Neural crest cell (in vitro differentiated cells): Measurements from ENCODE around the gene EXOC3. TPM values are rescaled to one million over a fixed set of nuclear protein-coding genes. Genes with fewer than 3 reads are reported as not detected.
A peak's percentile ranks its signal among the peaks of the same experiment; 100 is the strongest.

Source experiments
- DNase-seq: peaks from one replicate; pipeline ENCODE4 v3.0.0; 2021; ENCODE audit warnings: low read depth, mixed read lengths, low spot score
- H3K27ac Mint-ChIP-seq: one replicate; pipeline ENCODE4 v1.8.0; 2021; ENCODE audit warnings: mild to moderate bottlenecking, mixed read lengths; ENCODE audit not compliant: unreplicated experiment
- H3K27me3 Mint-ChIP-seq: 2 replicates; pipeline ENCODE4 v1.8.0; 2021; ENCODE audit warnings: low read depth, mild to moderate bottlenecking, mixed read lengths
- H3K36me3 Mint-ChIP-seq: 2 replicates; pipeline ENCODE4 v1.8.0; 2021; ENCODE audit warnings: low read depth, mild to moderate bottlenecking, mixed read lengths
- H3K4me1 Mint-ChIP-seq: 2 replicates; pipeline ENCODE4 v1.8.0; 2021; ENCODE audit warnings: mixed read lengths
- H3K4me3 Mint-ChIP-seq: one replicate; pipeline ENCODE4 v1.8.0; 2021; ENCODE audit warnings: mild to moderate bottlenecking, mixed read lengths
- H3K9me3 Mint-ChIP-seq: 2 replicates; pipeline ENCODE4 v1.8.0; 2021; ENCODE audit warnings: mixed read lengths
- CTCF ChIP-seq: fragments of 200-600 bp; sonication (generic); conservative IDR thresholded peaks from 2 replicates; pipeline ENCODE4 v1.5.0; 2021; ENCODE audit warnings: antibody characterized with exemption, mild to moderate bottlenecking
- long read RNA-seq: library from polyadenylated mRNA; unstranded; transcript quantifications from one replicate; pipeline ENCODE4 v2.0.0, GENCODE V29; 2020
- total RNA-seq: library from RNA; stranded (reverse); gene quantifications from 2 replicates; pipeline ENCODE4 v1.2.1, GENCODE V29; 2021

The EXOC3 gene
- 56.0 and 61.3 TPM in 2 replicates for total RNA-seq
- long read RNA-seq, partial matches to known transcripts: 2 of 6 reads
- long read RNA-seq, other reads (novel, unspliced or antisense): 3 of 6 reads

DNA sequence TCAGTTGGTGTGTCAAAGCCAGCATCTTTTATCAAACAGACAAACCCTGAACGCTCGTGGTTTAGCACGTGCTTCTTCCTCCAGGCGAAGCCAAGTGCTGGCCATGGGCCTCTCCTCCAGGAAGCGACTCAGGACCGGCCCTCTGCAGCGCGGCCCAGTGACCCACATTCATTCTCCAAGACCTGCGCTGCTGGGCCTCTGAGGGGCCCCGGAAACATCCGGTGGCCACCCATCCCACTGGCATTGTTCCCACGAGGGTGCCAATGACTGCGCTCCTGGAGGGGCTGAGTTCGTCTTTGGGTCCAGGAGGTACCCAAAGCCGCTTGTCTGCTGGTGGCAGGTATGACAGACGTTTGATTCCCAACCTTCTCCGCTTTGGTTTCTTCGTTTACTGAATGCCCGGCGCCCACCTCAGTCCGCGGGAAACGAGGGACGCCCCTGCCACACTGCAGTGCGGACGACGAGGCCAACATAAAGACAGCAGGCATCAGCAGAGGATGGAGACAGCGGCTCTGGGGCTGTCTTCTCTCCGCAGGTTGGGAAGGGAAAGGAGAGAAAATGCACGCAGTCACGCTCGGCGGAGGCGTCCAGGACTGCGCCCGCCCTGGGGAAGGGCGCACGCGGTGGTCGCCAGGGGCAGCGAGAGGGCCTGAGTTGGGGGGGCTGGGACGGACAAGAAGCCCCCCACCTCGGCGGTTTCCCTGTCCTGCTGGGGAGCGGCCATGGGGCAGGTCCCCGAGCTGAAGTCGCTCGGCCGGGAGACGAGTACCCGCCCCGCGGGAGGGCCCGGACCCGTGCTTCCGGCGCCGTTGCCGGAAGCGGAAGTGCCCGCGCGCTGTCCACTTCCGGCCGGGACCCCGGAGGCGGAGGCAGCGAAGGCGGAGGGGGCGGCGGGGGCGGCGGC is at the start of gene EXOC3:
EXOC3 (plus strand) TSS at position 842 of the 904 bp plus-strand sequence. CDS start 3,030 bp downstream, outside the sequence.
- Mint-ChIP-seq H3K36me3 (peaks cover 4% of the 10 kb centered on the region), H3K27ac (peak within 1 kb of the TSS; percentile 95), H3K4me3 (peak within 1 kb of the TSS; percentile 96), H3K27me3 (no peaks in the 10 kb centered on the region), H3K4me1 (peaks cover 27% of the 10 kb centered on the region), H3K9me3 (no peaks in the 10 kb centered on the region)
- no peak for TF ChIP-seq CTCF
- peak; percentile 70 for DNase-seq

DNA sequence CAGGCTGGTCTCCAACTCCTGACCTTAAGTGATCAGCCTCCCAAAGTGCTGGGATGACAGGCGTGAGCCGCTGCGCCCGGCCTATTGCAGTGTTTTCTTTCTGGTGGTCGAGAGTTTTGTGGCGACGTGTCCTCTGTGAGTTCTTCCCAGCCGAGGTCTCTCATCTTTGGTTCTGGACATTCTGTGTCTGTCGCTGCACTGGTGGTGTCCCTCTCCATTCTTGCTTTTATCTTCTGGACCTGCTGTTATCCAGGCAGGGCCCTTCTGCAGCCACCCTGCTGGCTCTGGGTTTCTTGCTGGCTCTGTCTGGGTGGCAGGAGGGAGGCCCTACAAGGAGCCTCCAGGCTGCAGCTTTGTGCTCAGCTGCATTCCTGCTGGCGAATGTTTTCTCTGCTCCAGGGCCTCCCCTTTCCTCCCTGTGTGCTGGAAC is 49.1 kb upstream of the EXOC3 start:
- Mint-ChIP-seq H3K27me3 (no peaks in the 10 kb centered on the region), H3K36me3 (no peaks in the 10 kb centered on the region), H3K27ac (no peak overlapping the region), H3K4me3 (no peak overlapping the region), H3K4me1 (peaks cover 25% of the 10 kb centered on the region), H3K9me3 (no peaks in the 10 kb centered on the region)
- TF ChIP-seq CTCF: no peak
- DNase-seq: no peak

- H3K4me3 Mint-ChIP-seq: no peak overlapping the region
- H3K36me3 Mint-ChIP-seq: no peaks in the 10 kb centered on the region
- H3K27me3 Mint-ChIP-seq: no peaks in the 10 kb centered on the region
- TF ChIP-seq CTCF: no peak
- no peak overlapping the region for H3K27ac Mint-ChIP-seq
- no peaks in the 10 kb centered on the region for H3K9me3 Mint-ChIP-seq
- peaks cover 30% of the 10 kb centered on the region for H3K4me1 Mint-ChIP-seq
- no peak for DNase-seq
These were observed 48.3 kb upstream of the EXOC3 start for GRCh38 chr5:394671-395155.

DNA sequence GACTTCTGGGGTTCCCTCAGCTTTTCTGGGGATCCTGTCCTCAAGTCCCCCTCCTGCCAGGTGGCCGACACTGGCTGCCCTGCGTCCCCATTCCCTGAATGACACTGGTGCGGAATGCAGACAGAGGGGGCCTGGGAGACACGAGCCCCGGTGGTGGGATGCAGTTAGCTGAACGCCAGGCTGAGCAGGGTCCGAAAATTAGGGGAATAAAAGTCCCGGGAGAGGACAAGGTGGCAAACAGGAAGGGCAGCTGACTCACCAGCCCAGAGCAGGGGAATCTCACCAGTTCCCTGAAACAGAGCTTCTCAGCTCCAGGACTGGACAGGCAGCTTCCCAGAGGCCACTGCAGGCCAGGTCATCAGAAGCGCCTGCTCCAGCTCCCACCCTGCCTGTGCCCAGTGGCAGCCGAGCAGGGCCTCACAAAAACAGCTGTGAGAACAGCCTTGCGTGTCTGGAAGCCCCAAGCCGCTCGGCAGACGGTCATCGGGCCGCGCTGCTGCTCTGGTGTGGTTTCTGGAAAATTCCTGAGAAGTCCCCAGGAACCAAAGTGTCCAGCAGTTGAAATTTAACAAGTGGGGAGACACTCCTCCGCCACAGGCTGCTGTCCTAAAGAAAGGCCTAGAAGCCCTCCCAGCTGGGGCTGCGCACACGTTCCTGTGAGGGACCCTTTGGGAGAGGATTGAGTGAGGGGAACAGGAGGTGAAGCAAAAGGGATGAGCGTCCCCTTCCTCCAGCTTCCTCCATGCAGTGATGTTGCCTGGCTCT is 47.6 kb upstream of the EXOC3 start:
- TF ChIP-seq CTCF: no peak
- Mint-ChIP-seq H3K4me3 (no peak overlapping the region), H3K36me3 (no peaks in the 10 kb centered on the region), H3K27ac (no peak overlapping the region), H3K27me3 (peaks cover 2% of the 10 kb centered on the region), H3K4me1 (peaks cover 30% of the 10 kb centered on the region), H3K9me3 (no peaks in the 10 kb centered on the region)
- DNase-seq: no peak

DNA sequence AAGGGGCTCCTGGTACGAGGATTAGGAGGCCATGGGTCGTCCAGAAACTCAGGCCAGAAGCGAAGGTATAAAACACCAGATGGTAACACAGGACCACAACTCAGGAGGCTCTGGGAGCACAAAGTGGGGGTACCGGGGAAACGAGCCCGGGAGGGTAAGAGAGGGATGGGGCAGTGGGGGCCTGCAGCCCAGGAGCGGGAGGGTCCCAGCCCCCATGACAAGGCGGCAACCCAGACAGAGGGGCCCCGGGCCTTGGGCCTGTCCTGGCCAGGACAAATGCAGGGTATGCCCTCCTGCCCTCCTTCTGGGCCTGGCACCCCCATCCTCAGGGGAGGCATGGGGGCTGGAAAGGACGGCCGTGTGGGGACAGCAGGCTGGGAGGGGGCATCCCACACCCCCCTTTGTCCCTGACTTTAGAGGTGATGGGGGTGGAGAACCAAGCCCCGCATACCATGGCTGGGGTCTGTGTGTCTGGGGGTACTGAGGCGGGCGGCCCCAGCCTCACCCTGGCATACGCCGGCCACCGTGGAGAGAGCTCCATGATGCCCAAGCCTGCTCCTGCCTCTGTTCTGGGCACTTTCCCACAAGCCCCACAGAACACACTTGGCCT is 47.0 kb upstream of the EXOC3 start:
- Mint-ChIP-seq H3K4me3 (no peak overlapping the region), H3K27ac (no peak overlapping the region), H3K36me3 (no peaks in the 10 kb centered on the region), H3K4me1 (peaks cover 32% of the 10 kb centered on the region), H3K27me3 (peaks cover 2% of the 10 kb centered on the region), H3K9me3 (no peaks in the 10 kb centered on the region)
- TF ChIP-seq CTCF: no peak
- no peak for DNase-seq
